ENCODE data around the gene PLCB1.

PLCB1 gene

DNA sequence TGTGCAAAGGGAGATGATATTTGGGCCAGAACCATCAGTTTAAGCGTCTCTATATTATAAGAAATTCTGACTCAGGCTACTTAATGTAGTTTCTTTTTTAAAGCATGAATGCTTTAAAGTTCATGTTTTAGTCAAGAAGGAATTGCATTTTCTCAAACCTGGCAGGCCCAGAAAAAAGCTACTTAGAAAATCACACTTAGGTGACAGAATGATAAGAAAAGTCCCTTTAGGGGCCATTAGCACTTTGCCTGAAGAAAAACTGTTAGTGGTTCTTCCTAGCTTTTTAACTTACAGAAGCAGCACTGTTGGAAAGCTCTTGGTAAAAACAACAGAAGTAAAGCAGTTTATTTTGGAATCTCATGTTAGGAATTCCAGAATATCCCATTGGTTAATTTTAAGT, 387.8 kb downstream of the PLCB1 start:
- DNase-seq = no peak

DNA sequence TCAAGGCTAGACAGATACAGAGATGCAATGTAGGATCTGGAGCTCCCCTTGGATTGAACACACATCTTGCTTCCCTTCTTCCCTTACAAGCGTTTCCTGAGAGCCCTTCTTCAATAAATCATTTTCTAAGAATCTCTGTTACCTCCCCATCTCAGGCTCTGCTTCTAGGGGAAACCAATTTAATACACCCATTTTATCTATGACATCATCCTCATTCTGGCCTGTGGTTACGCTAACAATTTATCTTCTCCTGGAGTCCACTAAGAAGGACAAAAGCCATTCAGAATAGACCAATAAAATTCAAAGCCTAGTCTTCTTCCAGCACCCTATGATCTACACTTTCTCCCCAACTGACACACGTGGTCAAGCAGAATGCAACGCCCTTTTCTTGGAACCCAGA, 390.1 kb downstream of the PLCB1 start:
- no peak for DNase-seq

DNA sequence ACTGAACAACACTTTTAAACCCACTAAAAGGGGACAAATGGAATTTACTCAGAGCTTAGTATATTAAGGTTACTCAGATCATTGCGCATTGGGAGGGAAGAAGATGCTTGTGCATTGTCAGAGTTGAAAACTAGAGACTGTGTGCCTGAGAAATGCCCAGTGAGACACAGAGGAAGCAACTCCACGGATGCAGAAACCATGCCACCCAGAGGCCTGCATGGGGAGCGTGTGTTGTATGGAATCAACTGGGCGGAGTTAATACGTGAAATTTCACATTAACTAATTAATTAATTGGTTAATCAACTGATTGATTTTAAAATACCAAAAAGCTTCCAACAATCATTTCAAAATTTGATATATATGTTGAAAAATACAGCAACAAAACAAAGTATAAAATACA, 391.6 kb downstream of the PLCB1 start:
- DNase-seq = no peak

DNA sequence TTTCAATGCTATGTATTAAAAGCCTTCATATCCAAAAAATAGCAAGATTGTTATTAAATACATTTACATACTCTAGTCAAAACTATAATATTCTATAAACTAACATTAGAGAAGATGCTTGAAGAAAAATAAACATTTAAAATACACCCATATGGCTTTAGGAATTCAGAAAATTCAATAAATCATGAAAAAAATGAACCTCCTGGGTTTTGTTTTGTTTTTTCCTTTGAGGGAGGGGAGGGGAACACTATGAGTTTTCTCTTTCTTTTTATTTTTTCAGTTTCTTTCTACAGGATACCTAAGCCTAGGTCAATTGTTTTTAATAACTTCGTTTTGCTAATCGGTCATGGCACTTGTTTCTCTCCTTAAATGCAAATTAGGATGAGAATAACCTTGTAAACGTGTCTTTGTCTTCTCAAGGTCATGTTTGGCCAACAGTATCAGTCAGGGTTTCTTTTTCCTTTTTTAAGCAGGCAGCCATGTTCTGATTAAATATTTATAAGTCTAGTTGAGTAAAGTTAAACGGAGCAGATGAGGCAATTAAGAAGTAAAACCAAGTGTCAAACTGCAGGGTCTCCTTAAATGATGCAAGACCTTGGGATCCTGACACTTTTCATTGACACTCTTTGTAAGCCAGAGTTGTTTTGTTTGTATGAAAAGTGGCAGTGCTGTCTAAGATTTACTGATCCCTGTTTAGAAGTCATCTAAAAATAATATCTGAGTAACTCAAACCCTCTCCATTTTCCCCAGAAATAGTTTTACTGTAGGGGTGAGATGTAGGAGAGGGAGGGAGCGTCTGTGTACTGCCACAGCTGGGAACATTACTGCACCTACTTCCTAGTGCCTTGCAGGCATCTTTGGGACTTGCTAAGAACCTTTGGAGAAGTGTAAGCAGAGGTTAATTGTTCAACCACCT, 392.3 kb downstream of the PLCB1 start:
- no peak for DNase-seq

DNA sequence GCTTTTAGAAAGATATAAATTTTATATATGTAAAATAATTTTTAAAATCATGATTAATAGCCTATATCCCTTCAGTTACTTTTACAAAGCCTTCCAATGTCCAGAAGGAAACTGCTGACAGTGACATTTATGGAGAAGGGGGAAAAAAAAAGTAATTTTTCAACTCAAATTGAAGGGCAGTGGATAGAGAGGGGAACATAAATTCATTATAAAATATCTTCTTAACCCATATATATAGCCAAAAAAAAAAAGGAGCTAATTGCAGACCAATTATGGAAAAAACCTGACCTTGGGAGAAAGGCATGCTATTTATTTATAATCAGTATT, 392.9 kb downstream of the PLCB1 start:
- no peak for DNase-seq

DNA sequence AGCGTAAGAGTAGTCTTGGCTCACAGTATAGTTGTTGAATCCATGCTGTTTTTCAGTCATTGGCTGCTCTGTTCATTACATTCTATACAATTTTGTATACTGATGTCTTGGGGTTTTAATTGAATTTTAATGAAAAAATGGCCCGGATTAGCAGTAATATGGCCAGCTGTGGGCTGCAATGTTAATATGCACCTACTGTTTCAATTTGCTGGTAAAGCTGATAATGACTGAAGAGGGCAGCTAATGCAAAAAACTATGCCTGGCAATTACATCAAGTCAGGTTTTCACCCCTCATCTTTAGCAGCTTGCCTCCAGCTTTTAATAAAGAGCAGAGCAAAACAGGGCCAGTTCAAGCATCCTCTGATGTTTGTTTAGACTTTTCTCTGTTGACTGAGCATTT, 394.5 kb downstream of the PLCB1 start:
- DNase-seq = no peak

DNA sequence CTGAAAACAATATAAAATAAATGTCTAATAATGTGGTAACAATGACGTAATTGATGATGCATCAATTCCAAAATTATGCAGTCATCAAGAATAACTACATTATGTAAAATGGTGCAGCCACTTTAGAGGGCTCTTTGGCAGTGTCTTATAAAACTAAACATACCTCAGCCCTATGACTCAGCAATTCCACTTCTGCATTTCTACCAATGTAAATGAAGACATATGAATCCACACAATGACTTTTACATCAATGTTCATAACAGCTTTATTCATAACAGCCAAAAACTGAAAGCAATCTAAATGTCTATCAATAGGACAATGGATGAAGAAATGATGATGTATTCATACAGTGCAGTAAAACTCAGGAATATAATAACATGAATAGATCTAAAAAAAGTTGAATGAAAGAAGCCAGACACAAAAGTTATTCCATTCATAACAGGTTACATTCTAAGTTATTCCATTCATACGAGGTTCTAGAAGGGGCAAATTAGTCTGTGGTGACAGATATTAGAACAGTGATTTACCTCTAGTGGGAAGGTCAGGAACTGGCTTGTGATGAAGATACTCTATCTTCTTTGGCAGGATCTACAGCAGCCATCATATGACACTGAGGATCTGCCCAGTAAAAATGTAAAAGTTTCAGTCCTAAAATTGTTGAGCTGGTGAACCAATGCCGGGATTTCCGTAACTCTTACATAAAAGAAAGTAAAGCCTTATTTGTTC, 396.1 kb downstream of the PLCB1 start:
- no peak for DNase-seq

DNA sequence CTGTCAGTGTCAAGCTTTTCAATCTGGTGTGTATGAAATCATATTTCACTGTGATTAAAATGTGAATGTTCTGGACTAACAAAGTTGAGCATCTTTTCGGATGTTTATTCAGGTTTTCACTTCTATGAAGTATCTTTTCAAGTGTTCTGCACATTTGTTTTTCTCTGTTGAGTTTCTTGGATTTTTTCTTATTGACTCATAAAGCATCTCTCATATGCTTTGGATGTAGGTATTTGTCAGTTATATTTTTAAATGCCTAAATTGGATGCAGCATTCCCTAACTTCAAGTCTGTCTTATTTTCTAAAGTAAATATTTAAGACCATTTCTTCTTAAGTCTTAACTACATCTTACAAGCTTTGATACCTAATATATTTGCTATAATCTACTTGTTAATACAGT, 398.0 kb downstream of the PLCB1 start:
- no peak for DNase-seq

DNA sequence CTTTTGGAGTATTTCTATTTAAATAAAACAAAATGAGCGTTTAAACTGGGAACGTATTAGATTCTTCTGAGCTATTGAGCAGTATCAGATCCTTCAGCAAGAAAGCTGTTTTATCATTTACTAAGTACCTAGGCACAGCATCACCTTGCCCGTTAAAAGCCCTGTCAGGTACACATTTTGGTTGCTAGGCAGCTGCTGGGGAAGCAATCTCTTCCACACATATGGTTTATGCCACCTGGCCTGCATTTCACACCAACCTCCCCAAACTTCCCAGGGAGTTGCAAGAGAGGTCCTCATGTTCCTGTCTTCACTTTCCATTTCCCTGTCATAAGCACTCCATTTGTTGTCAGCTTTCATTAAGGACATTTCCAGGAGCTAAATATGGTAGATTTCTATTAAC, 400.1 kb downstream of the PLCB1 start:
- DNase-seq = no peak

DNA sequence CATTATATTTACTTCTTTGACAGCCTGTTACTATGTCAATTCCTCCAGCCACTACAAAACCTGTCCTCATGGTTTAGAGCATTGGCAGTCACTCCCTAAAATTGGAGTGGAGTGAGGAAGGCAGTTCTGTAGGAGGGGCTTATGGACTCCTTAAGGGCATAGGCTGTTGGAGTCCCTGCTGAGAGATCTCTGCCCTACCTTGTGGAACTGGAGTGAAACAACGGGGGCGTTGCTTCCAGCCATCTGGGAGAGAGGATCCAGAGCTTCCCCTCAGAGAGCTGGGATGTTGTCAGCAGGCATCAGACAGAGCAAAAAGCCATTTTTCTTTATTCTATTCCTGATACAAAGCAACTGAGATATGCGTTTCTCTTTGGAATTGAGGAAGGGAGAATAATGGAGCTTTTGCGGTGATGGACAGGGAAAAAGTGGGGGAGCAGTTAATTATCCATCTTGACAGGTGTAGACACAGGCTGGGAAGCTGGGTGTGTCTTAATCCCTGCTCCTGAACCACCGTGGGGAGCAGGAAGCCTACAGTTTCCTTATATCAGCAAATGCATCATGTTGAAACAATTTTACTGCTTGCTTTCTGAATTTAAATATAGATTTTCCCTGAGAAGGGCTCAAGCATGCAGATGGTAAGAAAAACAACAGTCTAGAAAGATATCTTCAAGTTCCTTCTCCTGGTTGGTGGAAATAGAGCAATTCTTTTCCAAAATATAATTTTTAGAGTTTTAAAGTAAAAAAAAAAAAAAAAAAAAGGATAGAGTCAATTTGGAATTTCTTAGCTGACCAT, 402.5 kb downstream of the PLCB1 start:
- DNase-seq = no peak

DNA sequence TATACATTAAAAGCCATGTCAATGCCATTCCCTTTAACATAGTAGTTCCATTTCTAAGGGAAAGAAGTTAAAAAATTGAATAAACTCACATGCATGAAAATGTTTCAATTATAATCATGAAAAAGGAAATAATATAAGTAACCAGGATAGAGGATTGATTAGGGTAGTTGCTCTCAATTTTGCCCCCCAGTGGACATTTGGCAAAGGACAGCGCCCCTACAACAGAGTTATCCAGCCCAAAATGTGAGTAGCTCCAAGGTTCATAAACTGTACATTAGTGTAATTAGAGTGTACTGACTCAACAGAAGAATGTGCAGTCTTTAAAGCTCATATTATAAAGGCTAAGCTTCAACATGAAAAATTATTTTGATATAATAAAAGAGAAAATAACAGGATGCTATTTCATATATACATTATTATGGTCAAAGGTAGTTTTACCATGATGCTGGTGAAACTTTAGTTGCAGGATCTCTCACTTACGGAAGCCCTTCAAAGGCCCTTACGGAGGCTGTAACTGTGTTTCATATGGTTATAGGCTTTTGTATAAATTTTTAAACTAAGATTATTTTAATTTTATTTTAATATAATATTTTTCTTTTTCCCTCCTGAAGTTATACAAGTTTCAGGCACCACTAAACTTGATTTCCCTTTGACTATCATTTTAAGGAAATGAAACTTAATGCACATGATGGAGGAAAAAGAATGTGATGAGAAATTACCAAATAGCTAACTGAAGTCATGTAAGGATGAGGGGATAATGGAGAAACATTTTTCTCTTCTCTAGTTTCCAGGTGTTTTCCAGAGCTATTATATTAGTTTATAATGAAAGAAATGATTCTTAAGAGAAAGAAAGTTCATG, 403.6 kb downstream of the PLCB1 start:
- no peak for DNase-seq

DNA sequence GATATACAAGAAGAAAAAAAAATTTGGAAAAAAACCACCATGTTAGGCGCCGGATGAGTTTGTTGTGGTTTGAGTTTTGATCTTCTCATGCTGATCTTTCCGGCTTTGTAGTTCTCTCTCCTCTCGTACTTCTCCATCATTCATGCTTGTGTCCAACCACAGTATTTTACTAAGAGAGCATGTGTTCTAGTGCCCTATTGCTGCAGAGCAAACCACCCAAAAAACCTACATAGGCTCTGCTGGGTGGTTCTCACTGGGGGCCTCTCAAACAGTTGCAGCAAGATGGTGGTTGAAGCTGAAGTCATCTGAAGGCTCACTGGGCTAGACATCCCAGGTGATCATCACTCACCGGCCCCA, 404.2 kb downstream of the PLCB1 start:
- no peak for DNase-seq

DNA sequence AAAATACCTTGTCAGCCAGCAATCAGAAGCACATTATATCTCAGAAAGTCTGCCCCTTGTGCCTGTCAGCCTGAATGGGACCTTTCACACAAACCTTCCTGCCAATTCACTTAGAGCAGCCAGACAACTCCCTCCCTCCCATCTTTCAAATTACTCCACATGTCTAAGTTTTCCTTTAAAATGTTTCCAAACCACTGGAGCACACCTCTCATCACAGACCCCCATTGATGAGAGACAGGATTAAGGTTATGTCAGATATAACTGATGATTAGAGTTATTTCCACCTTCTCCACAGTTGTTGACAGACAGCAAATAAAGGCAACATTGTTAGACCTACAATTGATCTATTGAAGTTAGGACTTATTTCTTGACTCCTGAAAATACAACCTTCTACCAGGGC, 408.4 kb downstream of the PLCB1 start:
- DNase-seq = no peak

DNA sequence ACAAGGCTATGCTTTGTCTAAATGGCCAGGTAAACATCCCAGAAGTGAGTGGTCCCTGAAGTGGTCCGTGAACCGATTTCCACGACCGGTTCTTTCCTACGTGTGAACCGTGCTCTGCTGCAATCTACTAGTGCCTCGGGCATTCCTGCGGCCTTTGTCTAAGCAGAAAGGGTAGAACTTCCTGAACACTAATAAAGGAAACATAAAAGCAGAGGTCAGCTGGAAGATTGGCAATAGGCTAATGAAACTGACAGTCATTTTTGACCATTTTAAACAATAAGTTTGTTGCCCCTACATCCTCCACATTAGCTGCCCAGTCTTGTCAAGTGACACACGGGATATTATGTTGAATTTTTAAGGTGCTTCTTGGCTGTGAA, 410.0 kb downstream of the PLCB1 start:
- no peak for DNase-seq

DNA sequence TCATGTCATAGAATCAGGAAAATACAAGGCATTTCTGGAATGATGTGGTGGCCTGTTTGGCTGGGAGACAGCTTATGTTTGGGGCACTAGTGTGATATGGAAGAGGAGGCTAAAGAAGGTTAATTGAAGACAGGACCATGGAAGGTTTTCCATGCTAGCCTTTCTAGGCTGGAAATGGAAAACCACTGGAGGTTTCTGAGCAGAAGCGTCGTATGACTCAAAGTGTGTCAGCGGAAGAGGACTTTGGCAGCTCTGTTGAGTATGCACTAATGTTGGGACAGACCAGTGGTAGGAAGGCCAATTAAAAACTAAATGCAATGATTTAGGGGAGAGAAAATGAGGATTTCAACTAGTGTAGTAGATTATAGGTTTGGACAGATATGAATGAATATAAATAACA, 413.1 kb downstream of the PLCB1 start:
- no peak for DNase-seq

DNA sequence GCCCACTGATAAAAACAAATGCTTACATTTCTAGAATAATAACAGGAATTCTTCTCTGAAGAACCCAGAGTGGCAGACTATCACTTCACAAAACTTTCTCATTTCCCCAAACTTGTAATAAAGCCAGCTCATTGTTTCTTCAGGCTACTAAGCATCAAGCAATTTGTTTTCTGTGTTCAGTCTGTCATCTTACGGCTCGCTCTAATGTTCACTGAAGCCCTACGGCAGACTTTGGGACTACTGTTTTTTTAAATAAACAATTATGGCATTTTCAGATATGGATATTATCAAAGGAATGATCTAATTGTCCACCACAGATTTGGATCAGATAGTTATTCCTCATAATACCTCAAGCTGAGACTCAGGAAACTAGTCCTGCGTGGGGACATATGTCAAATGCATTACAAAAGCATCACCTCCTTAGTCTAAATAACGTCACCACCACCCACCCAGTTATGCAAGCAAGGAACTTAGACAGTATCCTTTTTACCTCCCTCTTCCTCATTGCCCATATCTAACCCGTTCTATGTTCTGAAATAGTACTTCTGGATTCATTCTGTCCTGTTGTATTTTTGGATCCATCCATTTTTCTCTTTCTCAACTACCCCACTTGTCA, 415.1 kb downstream of the PLCB1 start:
- no peak for DNase-seq

DNA sequence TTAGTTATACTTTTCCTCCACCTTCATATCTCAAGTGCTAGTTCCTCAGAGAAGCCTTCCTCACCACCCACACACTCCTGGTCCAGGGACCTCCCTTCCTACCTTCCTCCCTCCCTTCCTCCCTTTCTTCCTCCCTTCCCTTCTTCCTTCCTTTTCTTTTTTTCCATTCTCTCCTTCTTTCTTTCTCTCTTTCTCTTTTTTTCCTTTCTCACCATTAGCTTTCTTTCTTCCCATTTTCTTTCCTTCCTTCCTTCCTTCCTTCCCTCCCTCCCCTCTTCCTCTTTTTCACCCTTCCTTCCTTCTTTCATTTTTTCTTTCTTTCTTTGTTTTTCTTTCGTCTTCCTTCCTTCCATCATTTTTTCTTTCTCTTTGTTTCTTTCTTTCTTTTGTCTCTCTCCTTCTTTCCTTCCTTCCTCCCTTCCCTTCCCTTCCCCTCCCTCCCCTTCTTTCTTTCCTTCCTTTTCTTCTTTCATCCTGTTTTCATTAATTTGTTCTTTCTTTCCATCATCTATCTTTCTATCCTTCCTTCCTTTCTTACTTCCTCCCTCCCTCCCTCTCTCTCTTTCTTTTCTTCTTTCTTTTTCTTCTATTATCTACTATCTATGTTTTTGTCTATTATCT, 416.0 kb downstream of the PLCB1 start:
- no peak for DNase-seq

DNA sequence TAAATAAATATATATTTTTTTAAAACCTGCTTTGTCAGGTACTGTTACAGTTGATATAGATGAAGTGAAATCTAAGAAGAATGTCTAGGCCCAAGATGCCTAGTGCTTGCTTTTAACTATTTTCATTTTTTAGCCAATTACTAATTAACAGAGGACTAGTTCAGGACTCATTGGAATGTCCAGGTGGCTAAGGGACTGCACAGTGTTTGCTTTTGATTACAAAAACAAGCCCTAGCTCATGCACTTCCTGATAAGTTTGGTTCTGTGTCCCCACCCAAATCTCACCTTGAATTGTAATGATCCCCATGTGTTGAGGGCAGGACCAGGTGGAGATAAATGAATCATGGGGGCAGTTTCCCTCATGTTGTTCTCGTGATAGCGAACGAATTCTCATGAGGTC, 417.1 kb downstream of the PLCB1 start:
- no peak for DNase-seq

DNA sequence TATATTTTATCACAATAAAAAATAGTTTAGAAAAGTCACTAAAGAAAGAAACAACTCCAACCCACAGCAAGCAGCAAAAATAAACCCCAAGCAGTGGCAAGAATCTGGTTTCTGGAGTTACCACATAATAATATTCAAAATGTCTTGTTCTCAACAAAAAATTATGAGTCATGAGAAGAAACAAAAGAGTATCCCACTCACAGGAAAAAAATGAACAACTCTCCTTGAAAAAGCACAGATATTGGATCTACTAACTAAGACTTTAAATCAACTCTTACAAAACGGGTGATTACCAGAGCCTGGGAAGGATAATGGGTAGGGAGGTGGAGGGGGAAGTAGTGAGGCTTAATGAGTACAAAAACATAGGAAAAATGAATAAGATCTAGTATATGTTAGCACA, 425.6 kb downstream of the PLCB1 start:
- DNase-seq = no peak

DNA sequence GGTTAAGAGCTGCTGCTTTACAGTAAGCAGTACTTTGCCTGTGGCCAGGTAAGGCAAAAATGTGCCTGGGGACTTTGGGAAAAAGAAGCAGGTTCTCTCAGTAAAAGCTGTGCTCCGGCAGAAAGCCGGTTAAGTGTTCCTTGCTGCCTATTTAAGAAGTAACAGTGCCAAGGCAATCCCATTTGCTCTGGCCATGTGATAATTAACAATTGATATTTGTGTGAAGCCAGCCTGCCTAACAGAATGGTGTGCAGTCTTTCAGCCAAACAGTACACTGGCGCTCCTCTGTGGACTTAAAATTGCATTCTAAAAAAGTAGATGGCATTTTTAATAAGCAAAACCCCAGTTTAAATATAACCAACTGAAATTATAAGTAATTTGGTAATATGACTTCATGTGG, 430.3 kb downstream of the PLCB1 start:
- DNase-seq = no peak

DNA sequence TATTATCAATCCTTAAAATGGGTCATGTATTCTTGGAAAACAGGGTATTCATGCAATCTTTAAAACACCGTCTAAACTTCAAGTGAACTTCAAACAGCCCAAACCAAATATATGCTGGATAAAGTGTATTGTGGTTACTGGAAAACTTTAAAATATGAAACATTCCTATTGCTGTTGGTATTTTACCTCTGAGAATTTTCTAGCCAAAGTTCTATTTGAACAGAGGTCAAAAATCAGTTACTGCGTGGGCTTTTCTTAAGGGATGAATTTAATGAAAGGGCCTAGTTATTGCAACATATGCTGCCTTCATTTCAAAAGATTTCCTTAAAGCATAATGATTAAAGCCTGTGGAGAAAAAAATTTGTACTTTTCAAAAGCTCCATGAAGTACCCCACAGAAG, 436.0 kb downstream of the PLCB1 start:
- DNase-seq = no peak

DNA sequence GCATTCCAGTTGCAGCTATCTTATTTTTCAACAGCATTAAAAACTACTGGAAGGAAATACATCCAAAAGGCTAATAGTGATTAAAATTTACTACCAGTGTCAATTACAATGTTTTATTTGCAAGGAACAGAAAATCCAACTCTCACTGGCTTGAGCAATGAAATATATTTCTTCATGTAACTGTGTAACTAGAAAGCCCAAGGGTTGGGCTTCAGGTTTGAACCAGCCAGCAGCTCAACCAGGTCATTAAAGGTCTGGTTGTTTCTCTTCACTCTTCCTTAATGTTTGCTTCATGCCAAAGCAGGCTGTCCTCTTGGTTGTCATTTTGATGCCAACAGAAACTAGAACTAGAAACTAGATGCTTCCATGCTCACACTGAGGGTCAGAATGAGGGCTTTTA, 437.7 kb downstream of the PLCB1 start:
- no peak for DNase-seq

All from NCI-H2029 (cell line).